ENCODE data around the gene GPC6.
A peak's percentile ranks its signal among the peaks of the same experiment; 100 is the strongest.

Gene GPC6

DNA sequence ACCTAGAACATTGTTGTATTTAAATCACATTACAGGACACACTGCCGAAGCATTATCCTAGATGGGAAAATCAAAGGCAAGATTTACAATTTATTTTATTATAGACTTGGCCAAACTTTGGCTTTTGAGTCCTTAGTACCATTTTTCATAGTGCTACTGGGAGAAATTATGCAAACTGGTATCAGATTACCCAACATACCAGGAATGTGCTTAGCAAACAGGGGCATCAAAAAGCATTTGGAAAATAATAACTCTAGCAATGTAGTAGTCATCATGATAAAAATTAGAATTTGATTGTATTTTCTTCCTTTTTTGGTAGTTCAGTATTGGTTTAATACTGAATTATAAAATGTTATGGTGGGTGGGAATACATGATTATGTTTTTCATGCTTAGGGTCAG lies 34.0 kb downstream of the GPC6 start (continued):
- TF ChIP-seq, protein P1, sequence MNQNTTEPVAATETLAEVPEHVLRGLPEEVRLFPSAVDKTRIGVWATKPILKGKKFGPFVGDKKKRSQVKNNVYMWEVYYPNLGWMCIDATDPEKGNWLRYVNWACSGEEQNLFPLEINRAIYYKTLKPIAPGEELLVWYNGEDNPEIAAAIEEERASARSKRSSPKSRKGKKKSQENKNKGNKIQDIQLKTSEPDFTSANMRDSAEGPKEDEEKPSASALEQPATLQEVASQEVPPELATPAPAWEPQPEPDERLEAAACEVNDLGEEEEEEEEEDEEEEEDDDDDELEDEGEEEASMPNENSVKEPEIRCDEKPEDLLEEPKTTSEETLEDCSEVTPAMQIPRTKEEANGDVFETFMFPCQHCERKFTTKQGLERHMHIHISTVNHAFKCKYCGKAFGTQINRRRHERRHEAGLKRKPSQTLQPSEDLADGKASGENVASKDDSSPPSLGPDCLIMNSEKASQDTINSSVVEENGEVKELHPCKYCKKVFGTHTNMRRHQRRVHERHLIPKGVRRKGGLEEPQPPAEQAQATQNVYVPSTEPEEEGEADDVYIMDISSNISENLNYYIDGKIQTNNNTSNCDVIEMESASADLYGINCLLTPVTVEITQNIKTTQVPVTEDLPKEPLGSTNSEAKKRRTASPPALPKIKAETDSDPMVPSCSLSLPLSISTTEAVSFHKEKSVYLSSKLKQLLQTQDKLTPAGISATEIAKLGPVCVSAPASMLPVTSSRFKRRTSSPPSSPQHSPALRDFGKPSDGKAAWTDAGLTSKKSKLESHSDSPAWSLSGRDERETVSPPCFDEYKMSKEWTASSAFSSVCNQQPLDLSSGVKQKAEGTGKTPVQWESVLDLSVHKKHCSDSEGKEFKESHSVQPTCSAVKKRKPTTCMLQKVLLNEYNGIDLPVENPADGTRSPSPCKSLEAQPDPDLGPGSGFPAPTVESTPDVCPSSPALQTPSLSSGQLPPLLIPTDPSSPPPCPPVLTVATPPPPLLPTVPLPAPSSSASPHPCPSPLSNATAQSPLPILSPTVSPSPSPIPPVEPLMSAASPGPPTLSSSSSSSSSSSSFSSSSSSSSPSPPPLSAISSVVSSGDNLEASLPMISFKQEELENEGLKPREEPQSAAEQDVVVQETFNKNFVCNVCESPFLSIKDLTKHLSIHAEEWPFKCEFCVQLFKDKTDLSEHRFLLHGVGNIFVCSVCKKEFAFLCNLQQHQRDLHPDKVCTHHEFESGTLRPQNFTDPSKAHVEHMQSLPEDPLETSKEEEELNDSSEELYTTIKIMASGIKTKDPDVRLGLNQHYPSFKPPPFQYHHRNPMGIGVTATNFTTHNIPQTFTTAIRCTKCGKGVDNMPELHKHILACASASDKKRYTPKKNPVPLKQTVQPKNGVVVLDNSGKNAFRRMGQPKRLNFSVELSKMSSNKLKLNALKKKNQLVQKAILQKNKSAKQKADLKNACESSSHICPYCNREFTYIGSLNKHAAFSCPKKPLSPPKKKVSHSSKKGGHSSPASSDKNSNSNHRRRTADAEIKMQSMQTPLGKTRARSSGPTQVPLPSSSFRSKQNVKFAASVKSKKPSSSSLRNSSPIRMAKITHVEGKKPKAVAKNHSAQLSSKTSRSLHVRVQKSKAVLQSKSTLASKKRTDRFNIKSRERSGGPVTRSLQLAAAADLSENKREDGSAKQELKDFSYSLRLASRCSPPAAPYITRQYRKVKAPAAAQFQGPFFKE (tag by site-specific recombination; IDR thresholded peaks at IDR 0.05; ENCODE audit: borderline replicate concordance): no peak
- TF ChIP-seq ZNF473 (tag by site-specific recombination; IDR thresholded peaks at IDR 0.05): no peak

DNA sequence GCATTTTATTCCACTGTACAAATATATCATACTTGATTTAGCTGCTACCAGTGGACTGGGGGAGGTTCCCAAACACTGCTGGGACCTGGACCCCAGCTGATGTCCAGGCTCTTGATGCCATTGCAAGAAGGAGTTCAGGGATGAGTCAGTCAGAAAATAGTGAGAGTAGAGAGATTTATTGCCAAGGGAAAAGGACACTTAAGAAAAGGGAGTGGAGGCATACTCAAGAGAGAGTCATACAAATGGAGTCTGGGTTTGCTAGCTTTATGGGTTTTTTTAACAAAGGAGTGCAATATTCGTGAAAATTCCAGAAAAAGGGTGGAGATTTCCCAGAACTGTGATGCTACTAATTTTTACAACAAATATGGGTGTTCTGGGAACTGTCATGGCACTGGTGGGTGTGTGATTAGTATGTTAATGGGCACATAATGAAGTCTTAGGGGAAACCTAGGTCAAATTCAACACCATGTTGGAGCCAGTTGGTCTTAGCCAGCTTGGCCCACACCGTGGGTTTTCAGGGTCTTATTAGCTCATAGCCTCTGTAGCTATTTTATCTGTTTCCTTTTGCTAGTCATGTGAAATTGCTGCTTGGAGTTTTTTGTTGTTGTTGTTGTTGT lies 36.2 kb downstream of the GPC6 start:
- H3K4me1 ChIP-seq (ENCODE audit: control insufficient read depth, insufficient read depth, low read length): no peaks in the 10 kb centered on the region
- H3K9me3 ChIP-seq (ENCODE audit: control insufficient read depth, insufficient read depth, low read depth, low read length): no peaks in the 10 kb centered on the region
- no peak overlapping the region for H3K4me3 ChIP-seq (ENCODE audit: low read depth, low read length)
- ChIA-PET POLR2A (no interaction called here), CTCF (interaction anchor here (0.6 to 0.7 kb wide), 2 partner anchors 188 to 1099 kb away, joined by 4 read pairs; no protein-coding TSS in a partner anchor)
- H3K27ac ChIP-seq (ENCODE audit: extremely low read depth, low read depth, low read length): no peak overlapping the region
- no peaks in the 10 kb centered on the region for H3K36me3 ChIP-seq (ENCODE audit: control insufficient read depth in 2 of 2, insufficient read depth in 1 of 2, low read length in 2 of 2)
- peak; percentile 55; the same call in 1 of the 2 replicates for TF ChIP-seq PRDM1 (tag by site-specific recombination; IDR thresholded peaks at IDR 0.05)
- TF ChIP-seq WT1 (tag by site-specific recombination; IDR thresholded peaks at IDR 0.05): peak; percentile 17; the same call in 1 of the 2 replicates
- no peak for TF ChIP-seq ZIC2 (tag by site-specific recombination; IDR thresholded peaks at IDR 0.05)

DNA sequence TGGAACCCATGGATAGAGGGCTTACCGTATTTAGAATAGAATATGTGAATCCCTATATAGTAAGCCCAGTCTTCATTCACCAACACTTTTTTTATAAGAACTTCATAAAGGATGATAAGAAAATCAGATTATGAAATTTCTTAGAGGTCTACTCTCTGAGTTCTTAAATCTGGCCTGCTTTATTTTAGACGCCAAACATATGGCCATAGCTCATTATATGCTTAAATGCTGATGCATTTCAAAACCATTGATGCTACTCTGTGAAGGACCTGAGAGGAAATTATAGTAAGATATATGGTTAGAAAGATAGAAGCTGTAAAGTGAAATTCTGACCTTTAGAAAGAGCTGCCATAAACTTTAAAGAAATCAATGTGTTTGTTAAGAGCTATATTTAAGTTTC lies 38.3 kb downstream of the GPC6 start:
- Histone ChIP-seq H3K27ac (ENCODE audit: extremely low read depth, low read depth, low read length) (no peak overlapping the region), H3K9me3 (ENCODE audit: control insufficient read depth, insufficient read depth, low read depth, low read length) (no peaks in the 10 kb centered on the region), H3K4me3 (ENCODE audit: low read depth, low read length) (no peak overlapping the region), H3K36me3 (ENCODE audit: control insufficient read depth in 2 of 2, insufficient read depth in 1 of 2, low read length in 2 of 2) (no peaks in the 10 kb centered on the region), H3K4me1 (ENCODE audit: control insufficient read depth, insufficient read depth, low read length) (no peaks in the 10 kb centered on the region)
- CTCF ChIA-PET: no interaction called here
- TF ChIP-seq MEIS1 (CRISPR knock-in tag; IDR thresholded peaks at IDR 0.05; ENCODE audit: borderline replicate concordance) (no peak), MYNN (tag by site-specific recombination; IDR thresholded peaks at IDR 0.05; ENCODE audit: borderline replicate concordance) (no peak), ZNF10 (tag by site-specific recombination; IDR thresholded peaks at IDR 0.05) (no peak), ZNF658 (tag by site-specific recombination; IDR thresholded peaks at IDR 0.05) (no peak), ZNF202 (tag by site-specific recombination; IDR thresholded peaks at IDR 0.05; ENCODE audit: borderline replicate concordance) (no peak), ZNF112 (tag by site-specific recombination; IDR thresholded peaks at IDR 0.05) (no peak), ZSCAN23 (tag by site-specific recombination; IDR thresholded peaks at IDR 0.05) (no peak), KLF8 (tag by site-specific recombination; IDR thresholded peaks at IDR 0.05) (no peak), ZNF843 (tag by site-specific recombination; IDR thresholded peaks at IDR 0.05) (no peak), ZNF324 (tag by site-specific recombination; IDR thresholded peaks at IDR 0.05) (no peak), ZNF514 (tag by site-specific recombination; IDR thresholded peaks at IDR 0.05) (no peak), ZNF146 (tag by site-specific recombination; IDR thresholded peaks at IDR 0.05) (no peak), ZNF132 (tag by site-specific recombination; IDR thresholded peaks at IDR 0.05; ENCODE audit: borderline replicate concordance) (no peak), ZNF19 (tag by site-specific recombination; IDR thresholded peaks at IDR 0.05; ENCODE audit: low read depth) (no peak), ZFHX2 (tag by site-specific recombination; conservative IDR thresholded peaks at IDR 0.05) (no peak)
- TF ChIP-seq, protein P2, sequence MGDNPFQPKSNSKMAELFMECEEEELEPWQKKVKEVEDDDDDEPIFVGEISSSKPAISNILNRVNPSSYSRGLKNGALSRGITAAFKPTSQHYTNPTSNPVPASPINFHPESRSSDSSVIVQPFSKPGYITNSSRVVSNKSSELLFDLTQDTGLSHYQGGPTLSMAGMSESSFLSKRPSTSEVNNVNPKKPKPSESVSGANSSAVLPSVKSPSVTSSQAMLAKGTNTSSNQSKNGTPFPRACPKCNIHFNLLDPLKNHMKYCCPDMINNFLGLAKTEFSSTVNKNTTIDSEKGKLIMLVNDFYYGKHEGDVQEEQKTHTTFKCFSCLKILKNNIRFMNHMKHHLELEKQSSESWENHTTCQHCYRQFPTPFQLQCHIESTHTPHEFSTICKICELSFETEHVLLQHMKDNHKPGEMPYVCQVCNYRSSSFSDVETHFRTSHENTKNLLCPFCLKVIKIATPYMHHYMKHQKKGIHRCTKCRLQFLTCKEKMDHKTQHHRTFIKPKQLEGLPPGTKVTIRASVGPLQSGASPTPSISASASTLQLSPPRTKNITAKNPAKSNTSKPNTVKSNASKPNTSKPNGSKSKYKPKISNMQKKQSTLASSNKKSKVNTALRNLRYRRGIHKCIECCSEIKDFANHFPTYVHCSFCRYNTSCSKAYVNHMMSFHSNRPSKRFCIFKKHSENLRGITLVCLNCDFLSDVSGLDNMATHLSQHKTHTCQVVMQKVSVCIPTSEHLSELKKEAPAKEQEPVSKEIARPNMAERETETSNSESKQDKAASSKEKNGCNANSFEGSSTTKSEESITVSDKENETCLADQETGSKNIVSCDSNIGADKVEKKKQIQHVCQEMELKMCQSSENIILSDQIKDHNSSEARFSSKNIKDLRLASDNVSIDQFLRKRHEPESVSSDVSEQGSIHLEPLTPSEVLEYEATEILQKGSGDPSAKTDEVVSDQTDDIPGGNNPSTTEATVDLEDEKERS (tag by site-specific recombination; IDR thresholded peaks at IDR 0.05): no peak
- POLR2A ChIA-PET: no interaction called here
